IPS-NIHi11 (cell line): ENCODE results near the gene ZFYVE27.
A peak's percentile ranks its signal among the peaks of the same experiment; 100 is the strongest.
"Not testable (repeated sequence)": the region's sequence is repeated elsewhere in the genome, so short reads cannot be mapped to it uniquely, and the experiment has no call there.

ENCODE experiments used
- DNase-seq: peaks from one replicate; pipeline ENCODE4 v3.0.0; 2012; ENCODE audit warnings: mixed read lengths, low spot score

The ZFYVE27 gene

GRCh38 chr10:97736902-97737769 is at the start of gene ZFYVE27:
Gene ZFYVE27 (plus strand): TSS chr10:97737128. CDS start chr10:97738478, 1,350 bp downstream.
- peak; percentile 99 for DNase-seq

GRCh38 chr10:97687785-97688781 is 48.8 kb upstream of the ZFYVE27 start:
- DNase-seq = no peak

GRCh38 chr10:97689559-97690020 is 47.3 kb upstream of the ZFYVE27 start:
- no peak for DNase-seq

GRCh38 chr10:97690133-97690532 is 46.8 kb upstream of the ZFYVE27 start:
- no peak for DNase-seq

GRCh38 chr10:97698072-97698655 is 38.8 kb upstream of the ZFYVE27 start:
- not testable (repeated sequence) for DNase-seq

- DNase-seq = peak; percentile 85
Measured at GRCh38 chr10:97701438-97702069, 35.4 kb upstream of the ZFYVE27 start.

- no peak for DNase-seq
Measured at GRCh38 chr10:97703398-97704067, 33.4 kb upstream of the ZFYVE27 start.

GRCh38 chr10:97704341-97704740 is 32.6 kb upstream of the ZFYVE27 start:
- no peak for DNase-seq

- no peak for DNase-seq
Measured at GRCh38 chr10:97705006-97705670, 31.8 kb upstream of the ZFYVE27 start.

- no peak for DNase-seq
Measured at GRCh38 chr10:97707134-97707861, 29.6 kb upstream of the ZFYVE27 start.

GRCh38 chr10:97708167-97708566 is 28.8 kb upstream of the ZFYVE27 start:
- no peak for DNase-seq

- DNase-seq = peak; percentile 69
Measured at GRCh38 chr10:97708976-97709946, 27.7 kb upstream of the ZFYVE27 start.

- DNase-seq = no peak
Measured at GRCh38 chr10:97711640-97712572, 25.0 kb upstream of the ZFYVE27 start.

- peak; percentile 94 for DNase-seq
Measured at GRCh38 chr10:97713339-97713825, 23.5 kb upstream of the ZFYVE27 start, which contains the start of gene MARVELD1. Gene MARVELD1 (plus strand): TSS chr10:97713730. CDS start chr10:97713877, 147 bp downstream.

- DNase-seq = peak; percentile 84
Measured at GRCh38 chr10:97713826-97714400, 23.0 kb upstream of the ZFYVE27 start.

- peak; percentile 63 for DNase-seq
Measured at GRCh38 chr10:97714401-97715258, 22.3 kb upstream of the ZFYVE27 start.
